ENCODE measurements around the gene LAMC1. TPM values are rescaled to one million over a fixed set of nuclear protein-coding genes. Genes with fewer than 3 reads are reported as not detected.

The LAMC1 gene
- total RNA-seq, 2 experiments from 2014 or later, result not detected

GRCh38 chr1:182985876-182986275 is 37.3 kb upstream of the LAMC1 start:
- ATAC-seq (ENCODE audit: poor library complexity) (no peak), DNase-seq (no peak)
- H3K9me3 Mint-ChIP-seq, result peaks cover 4% of the 10 kb centered on the region
- no peaks in the 10 kb centered on the region for H3K36me3 Mint-ChIP-seq (ENCODE audit: low read depth)
- no peak for TF ChIP-seq CTCF (IDR thresholded peaks at IDR 0.05)
- Histone ChIP-seq H3K27ac (ENCODE audit: low read depth in 1 of 2, low read length in 2 of 2) (no peak overlapping the region), H3K27me3 (ENCODE audit: control insufficient read depth in 1 of 2, insufficient read depth in 2 of 2, low read length in 2 of 2) (peaks cover 6 to 13% of the 10 kb centered on the region in 2 experiments), H3K9me3 (ENCODE audit: control insufficient read depth in 1 of 2, insufficient read depth in 1 of 2, low read length in 2 of 2) (peaks cover 0 to 3% of the 10 kb centered on the region in 2 experiments), H3K4me3 (ENCODE audit: low read length) (no peak overlapping the region), H3K36me3 (ENCODE audit: insufficient read depth, low read length) (no peaks in the 10 kb centered on the region), H3K4me1 (ENCODE audit: insufficient read depth, low read length) (no peaks in the 10 kb centered on the region)
- no peaks in the 10 kb centered on the region for H3K4me1 Mint-ChIP-seq (ENCODE audit: low read depth)
- no peak overlapping the region for H3K4me3 Mint-ChIP-seq
- intact Hi-C loops (cut with DNase I, micrococcal nuclease), result no loop called here
- ChIA-PET POLR2A (no interaction called here), CTCF (no interaction called here)
- H3K27ac Mint-ChIP-seq, result no peak overlapping the region
- H3K27me3 Mint-ChIP-seq, result peaks cover 46% of the 10 kb centered on the region

GRCh38 chr1:182990413-182991144 is 32.6 kb upstream of the LAMC1 start:
- POLR2A ChIA-PET, result no interaction called here
- ATAC-seq (ENCODE audit: poor library complexity), result no peak

GRCh38 chr1:182993746-182994145 is 29.5 kb upstream of the LAMC1 start:
- H3K4me3 Mint-ChIP-seq, result no peak overlapping the region
- POLR2A ChIA-PET, result no interaction called here

More at GRCh38 chr1:182990413-182991144, 32.6 kb upstream of the LAMC1 start:
- DNase-seq, result no peak
- no peak overlapping the region for H3K27ac ChIP-seq (ENCODE audit: low read depth in 1 of 2, low read length in 2 of 2)
- H3K4me1 Mint-ChIP-seq (ENCODE audit: low read depth), result no peaks in the 10 kb centered on the region
- intact Hi-C loops (cut with DNase I, micrococcal nuclease), result no loop called here
- no peaks in the 10 kb centered on the region for H3K4me1 ChIP-seq (ENCODE audit: insufficient read depth, low read length)
- H3K36me3 Mint-ChIP-seq (ENCODE audit: low read depth), result no peaks in the 10 kb centered on the region
- H3K27me3 Mint-ChIP-seq, result peaks cover 56% of the 10 kb centered on the region
- H3K4me3 Mint-ChIP-seq, result no peak overlapping the region
- H3K36me3 ChIP-seq (ENCODE audit: insufficient read depth, low read length), result no peaks in the 10 kb centered on the region
- TF ChIP-seq CTCF (IDR thresholded peaks at IDR 0.05), result no peak
- no peak overlapping the region for H3K4me3 ChIP-seq (ENCODE audit: low read length)
- H3K9me3 ChIP-seq (ENCODE audit: control insufficient read depth in 1 of 2, insufficient read depth in 1 of 2, low read length in 2 of 2), result no peaks in the 10 kb centered on the region
- no peak overlapping the region for H3K27ac Mint-ChIP-seq
- no peaks in the 10 kb centered on the region for H3K9me3 Mint-ChIP-seq
- CTCF ChIA-PET, result no interaction called here
- peaks cover 4 to 15% of the 10 kb centered on the region in 2 experiments for H3K27me3 ChIP-seq (ENCODE audit: control insufficient read depth in 1 of 2, insufficient read depth in 2 of 2, low read length in 2 of 2)

More at GRCh38 chr1:182993746-182994145, 29.5 kb upstream of the LAMC1 start:
- Mint-ChIP-seq H3K36me3 (ENCODE audit: low read depth) (no peaks in the 10 kb centered on the region), H3K27ac (no peak overlapping the region), H3K4me1 (ENCODE audit: low read depth) (no peaks in the 10 kb centered on the region), H3K9me3 (no peaks in the 10 kb centered on the region), H3K27me3 (peaks cover 56% of the 10 kb centered on the region)
- no peaks in the 10 kb centered on the region for H3K9me3 ChIP-seq (ENCODE audit: control insufficient read depth in 1 of 2, insufficient read depth in 1 of 2, low read length in 2 of 2)
- DNase-seq (no peak), ATAC-seq (ENCODE audit: poor library complexity) (no peak)
- CTCF ChIA-PET, result no interaction called here
- H3K27ac ChIP-seq (ENCODE audit: low read depth in 1 of 2, low read length in 2 of 2), result no peak overlapping the region
- peaks cover 4 to 19% of the 10 kb centered on the region in 2 experiments for H3K27me3 ChIP-seq (ENCODE audit: control insufficient read depth in 1 of 2, insufficient read depth in 2 of 2, low read length in 2 of 2)
- no peak for TF ChIP-seq CTCF (IDR thresholded peaks at IDR 0.05)
- H3K4me3 ChIP-seq (ENCODE audit: low read length), result no peak overlapping the region
- no peaks in the 10 kb centered on the region for H3K4me1 ChIP-seq (ENCODE audit: insufficient read depth, low read length)
- no peaks in the 10 kb centered on the region for H3K36me3 ChIP-seq (ENCODE audit: insufficient read depth, low read length)
- intact Hi-C loops (cut with DNase I, micrococcal nuclease), result no loop called here

Data from CD4-positive, alpha-beta T cell (primary cell).